ENCODE measurements around the gene CD248. TPM values are rescaled to one million over a fixed set of nuclear protein-coding genes. Genes with fewer than 3 reads are reported as not detected.

CD248 gene
- total RNA-seq, 3 donors from 2014 or later, result 17.3 to 69.1 (median 24.9) TPM

- Histone ChIP-seq H3K4me3 (no peak overlapping the region), H3K4me1 (peaks cover 3 to 16% of the 10 kb centered on the region in 2 donors), H3K36me3 (no peaks in the 10 kb centered on the region), H3K27ac (no peak overlapping the region), H3K27me3 (no peaks in the 10 kb centered on the region), H3K9me3 (no peaks in the 10 kb centered on the region)
- intact Hi-C loops (cut with DNase I; ENCODE audit: low total_unique reads), result no loop called here
- no peak for DNase-seq (ENCODE audit: low spot score in 2 of 2)
- TF ChIP-seq CTCF (IDR thresholded peaks at IDR 0.05) (no peak), POLR2AphosphoS5 (IDR thresholded peaks at IDR 0.05) (no peak), POLR2A (IDR thresholded peaks at IDR 0.05) (no peak)
Observed at GRCh38 chr11:66265531-66266377, 51.1 kb downstream of the CD248 start.

GRCh38 chr11:66264914-66265313 is 51.9 kb downstream of the CD248 start:
- DNase-seq (ENCODE audit: low spot score in 2 of 2), result no peak
- H3K27ac ChIP-seq, result no peak overlapping the region
- TF ChIP-seq CTCF (IDR thresholded peaks at IDR 0.05) (no peak), POLR2AphosphoS5 (IDR thresholded peaks at IDR 0.05) (no peak), POLR2A (IDR thresholded peaks at IDR 0.05) (no peak)
- no peak overlapping the region for H3K4me3 ChIP-seq
- no peaks in the 10 kb centered on the region for H3K36me3 ChIP-seq
- H3K27me3 ChIP-seq, result no peaks in the 10 kb centered on the region
- H3K9me3 ChIP-seq, result no peaks in the 10 kb centered on the region
- peaks cover 2 to 13% of the 10 kb centered on the region in 2 donors for H3K4me1 ChIP-seq
- intact Hi-C loops (cut with DNase I; ENCODE audit: low total_unique reads), result no loop called here

Other genes with a start within 250 kb of the CD248 start
- 10 to 100 TPM; 37.9 to 40.6 (median 38.6) TPM for gene PACS1, start 246.8 kb downstream of the CD248 start, total RNA-seq
- 10 to 100 TPM; 13.2 to 15.4 (median 14.1) TPM for gene KLC2, start 59.3 kb downstream of the CD248 start, total RNA-seq
- 10 to 100 TPM; 87.2 to 99.4 (median 98.2) TPM for gene RAB1B, start 48.4 kb downstream of the CD248 start, total RNA-seq
- gene CNIH2, start 38.9 kb downstream of the CD248 start, total RNA-seq, result under 1 TPM in 1 of 3 donors, not detected in 2; 0.48 TPM
- 10 to 100 TPM; 56.8 to 61.4 (median 57.7) TPM for gene YIF1A, start 27.9 kb downstream of the CD248 start, total RNA-seq
- gene TMEM151A, start 25.1 kb downstream of the CD248 start, total RNA-seq, result 1 to 10 TPM in 1 of 3 donors, under 1 TPM in 2; 0.16 to 1.6 (median 0.33) TPM
- 1 to 10 TPM; 3.2 to 6.6 (median 5.2) TPM for gene RIN1, start 19.4 kb upstream of the CD248 start, total RNA-seq
- gene BRMS1, start 28.1 kb upstream of the CD248 start, total RNA-seq, result 10 to 100 TPM; 52.0 to 61.6 (median 54.3) TPM
- gene B4GAT1, start 30.6 kb upstream of the CD248 start, total RNA-seq, result 10 to 100 TPM; 20.0 to 35.4 (median 30.1) TPM
- gene SLC29A2, start 54.7 kb upstream of the CD248 start, total RNA-seq, result 1 to 10 TPM; 4.9 to 7.5 (median 6.4) TPM
- not detected for gene NPAS4, start 104.0 kb upstream of the CD248 start, total RNA-seq
- 10 to 100 TPM; 33.1 to 42.3 (median 36.8) TPM for gene MRPL11, start 121.8 kb upstream of the CD248 start, total RNA-seq
- 10 to 100 TPM; 16.0 to 20.0 (median 18.6) TPM for gene PELI3, start 149.9 kb upstream of the CD248 start, total RNA-seq
- gene DPP3, start 163.4 kb upstream of the CD248 start, total RNA-seq, result 10 to 100 TPM; 16.5 to 24.3 (median 16.7) TPM
- 10 to 100 TPM; 51.5 to 79.5 (median 63.8) TPM for gene BBS1, start 193.6 kb upstream of the CD248 start, total RNA-seq
- 10 to 100 TPM; 12.9 to 20.0 (median 14.1) TPM for gene ZDHHC24, start 229.0 kb upstream of the CD248 start, total RNA-seq
- gene ACTN3, start 229.9 kb upstream of the CD248 start, total RNA-seq, result under 1 TPM in 2 of 3 donors, not detected in 1; under 0.01 to 0.16 TPM